HEK293 (cell line): ENCODE data around the gene STK24.

ENCODE experiments used
- CTCF ChIA-PET: fragments of 350-600 bp; formaldehyde crosslinking; extraction: SDS; loops from one replicate; lab custom pipeline; 2021; ENCODE audit warnings: antibody characterized with exemption; lab: Yijun Ruan, JAX
- POLR2A ChIA-PET: fragments of 300-600 bp; formaldehyde crosslinking; extraction: SDS; loops from one replicate; lab custom pipeline; 2020; ENCODE audit warnings: antibody characterized with exemption, inconsistent platforms; lab: Yijun Ruan, JAX
- H3K27ac ChIP-seq: fragments of 200-500 bp; sonication (Bioruptor generic); 2 replicates; pipeline ENCODE4 v1.5.1; 2014; ENCODE audit warnings: low read depth, low read length, control low read depth, inconsistent platforms; ENCODE audit errors: extremely low read depth
- H3K36me3 ChIP-seq, 2 experiments: fragments of 200-500 bp in 1 of 2; sonication (Bioruptor generic) in 1 of 2; 1 replicate in 1 of 2; 2 replicates in 1 of 2; pipeline ENCODE4 v1.5.1; 2014 to 2017; ENCODE audit warnings: inconsistent platforms in 2 of 2, low read length in 2 of 2; ENCODE audit not compliant: control insufficient read depth in 2 of 2, insufficient read depth in 1 of 2
- H3K4me1 ChIP-seq: fragments of 200-500 bp; sonication (Bioruptor generic); 2 replicates; pipeline ENCODE4 v1.5.1; 2014; ENCODE audit warnings: mild to moderate bottlenecking, low read length, inconsistent platforms; ENCODE audit not compliant: control insufficient read depth, insufficient read depth
- H3K4me3 ChIP-seq: 2 replicates; pipeline ENCODE4 v1.5.1; 2011; ENCODE audit warnings: low read depth, mild to moderate bottlenecking, control low read depth, low read length, moderate library complexity
- H3K9me3 ChIP-seq: fragments of 200-500 bp; sonication (Bioruptor generic); 2 replicates; pipeline ENCODE4 v1.5.1; 2014; ENCODE audit warnings: low read depth, low read length, inconsistent platforms; ENCODE audit not compliant: control insufficient read depth, insufficient read depth
- GFI1B ChIP-seq: fragments of 450-650 bp; formaldehyde crosslinking; IDR thresholded peaks from 2 replicates; pipeline ENCODE4 v1.5.1; 2016; ENCODE audit warnings: missing biosample characterization, missing genetic modification characterization
- KLF17 ChIP-seq: fragments of 450-650 bp; formaldehyde crosslinking; IDR thresholded peaks from 2 replicates; pipeline ENCODE4 v1.5.1; 2016; ENCODE audit warnings: missing biosample characterization, missing genetic modification characterization
- PRDM2 ChIP-seq: fragments of 450-650 bp; formaldehyde crosslinking; IDR thresholded peaks from 2 replicates; pipeline ENCODE4 v1.5.1; 2016; ENCODE audit warnings: missing biosample characterization, missing genetic modification characterization, borderline replicate concordance
- SP3 ChIP-seq: fragments of 450-650 bp; formaldehyde crosslinking; IDR thresholded peaks from 2 replicates; pipeline ENCODE4 v1.5.1; 2016; ENCODE audit warnings: missing biosample characterization, missing genetic modification characterization
- ZFHX2 ChIP-seq: fragments of 450-650 bp; formaldehyde crosslinking; conservative IDR thresholded peaks from 2 replicates; pipeline ENCODE4 v1.5.1; 2016; ENCODE audit warnings: missing biosample characterization, missing genetic modification characterization
- ZFP41 ChIP-seq: fragments of 450-650 bp; formaldehyde crosslinking; IDR thresholded peaks from 2 replicates; pipeline ENCODE4 v1.5.1; 2016; ENCODE audit warnings: missing biosample characterization, missing genetic modification characterization, borderline replicate concordance
- ZNF10 ChIP-seq: fragments of 450-650 bp; formaldehyde crosslinking; IDR thresholded peaks from 2 replicates; pipeline ENCODE4 v1.5.1; 2017; ENCODE audit warnings: missing biosample characterization, missing genetic modification characterization
- ZNF112 ChIP-seq: fragments of 450-650 bp; formaldehyde crosslinking; IDR thresholded peaks from 2 replicates; pipeline ENCODE4 v1.5.0; 2017; ENCODE audit warnings: missing biosample characterization, missing genetic modification characterization
- ZNF140 ChIP-seq: fragments of 450-650 bp; formaldehyde crosslinking; IDR thresholded peaks from 2 replicates; pipeline ENCODE4 v1.5.1; 2016; ENCODE audit warnings: missing biosample characterization, missing genetic modification characterization
- ZNF146 ChIP-seq: fragments of 450-650 bp; formaldehyde crosslinking; IDR thresholded peaks from 2 replicates; pipeline ENCODE4 v1.5.1; 2016; ENCODE audit warnings: missing biosample characterization, missing genetic modification characterization
- ZNF19 ChIP-seq: fragments of 450-650 bp; formaldehyde crosslinking; IDR thresholded peaks from 2 replicates; pipeline ENCODE4; 2016; ENCODE audit warnings: missing biosample characterization, missing genetic modification characterization, low read depth
- ZNF23 ChIP-seq: fragments of 450-650 bp; formaldehyde crosslinking; IDR thresholded peaks from 2 replicates; pipeline ENCODE4 v1.5.1; 2016; ENCODE audit warnings: missing biosample characterization, missing genetic modification characterization, borderline replicate concordance
- ZNF324 ChIP-seq: fragments of 450-650 bp; formaldehyde crosslinking; IDR thresholded peaks from 2 replicates; pipeline ENCODE4 v1.5.1; 2016; ENCODE audit warnings: missing biosample characterization, missing genetic modification characterization
- ZNF404 ChIP-seq: fragments of 450-650 bp; formaldehyde crosslinking; IDR thresholded peaks from 2 replicates; pipeline ENCODE4 v1.5.1; 2017; ENCODE audit warnings: missing biosample characterization, missing genetic modification characterization
- ZNF488 ChIP-seq: fragments of 450-650 bp; formaldehyde crosslinking; IDR thresholded peaks from 2 replicates; pipeline ENCODE4 v1.5.1; 2016; ENCODE audit warnings: missing biosample characterization, missing genetic modification characterization
- ZNF529 ChIP-seq: fragments of 450-650 bp; formaldehyde crosslinking; IDR thresholded peaks from 2 replicates; pipeline ENCODE4 v1.5.1; 2017; ENCODE audit warnings: missing genetic modification characterization, missing biosample characterization; ENCODE audit not compliant: insufficient replicate concordance
- ZNF560 ChIP-seq: fragments of 450-650 bp; formaldehyde crosslinking; IDR thresholded peaks from 2 replicates; pipeline ENCODE4 v1.5.1; 2017; ENCODE audit warnings: missing biosample characterization, missing genetic modification characterization, borderline replicate concordance
- ZNF621 ChIP-seq: fragments of 450-650 bp; formaldehyde crosslinking; IDR thresholded peaks from 2 replicates; pipeline ENCODE4 v1.5.1; 2017; ENCODE audit warnings: missing biosample characterization, missing genetic modification characterization
- TF ChIP-seq, protein P1 (sequence below): fragments of 450-650 bp; IDR thresholded peaks from 2 replicates; pipeline ENCODE4 v1.5.1; 2018; ENCODE audit warnings: missing biosample characterization, mild to moderate bottlenecking, missing genetic modification characterization

STK24 gene

GRCh38 chr13:98423417-98423816, 153.5 kb downstream of the STK24 start:
- ChIA-PET CTCF (interaction anchor here (0.8 kb wide), 1 partner anchor 405 kb away, joined by 4 read pairs; no protein-coding TSS in a partner anchor), POLR2A (no interaction called here)
- no peaks in the 10 kb centered on the region for H3K4me1 ChIP-seq
- no peak overlapping the region for H3K4me3 ChIP-seq
- H3K9me3 ChIP-seq = no peaks in the 10 kb centered on the region
- no peak for TF ChIP-seq PRDM2 (tag by site-specific recombination)
- TF ChIP-seq ZNF23 (tag by site-specific recombination) = no peak
- no peak for TF ChIP-seq SP3 (tag by site-specific recombination)
- no peaks in the 10 kb centered on the region for H3K36me3 ChIP-seq
- H3K27ac ChIP-seq = no peak overlapping the region

DNA sequence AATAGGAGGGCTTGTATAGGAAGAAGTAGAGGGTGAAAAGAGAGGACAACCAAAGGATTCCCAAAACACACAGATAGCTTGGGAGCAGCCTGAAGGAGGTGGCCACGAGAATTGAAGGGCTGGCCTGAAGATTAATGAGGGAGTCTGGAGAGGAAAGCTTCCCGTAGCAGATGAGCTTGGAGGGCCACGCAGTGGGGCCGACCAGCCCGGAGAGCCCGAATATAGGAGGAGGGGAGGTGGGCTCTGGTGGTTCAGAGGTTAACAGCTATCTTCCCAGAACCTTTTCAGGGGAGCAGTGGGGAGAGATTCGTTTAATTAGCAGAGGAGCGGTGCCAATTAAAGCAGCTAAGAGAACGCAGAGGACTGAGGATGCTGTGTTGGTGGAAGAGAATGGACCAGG, 154.9 kb downstream of the STK24 start:
- Histone ChIP-seq H3K36me3 (no peaks in the 10 kb centered on the region), H3K27ac (no peak overlapping the region), H3K4me1 (no peaks in the 10 kb centered on the region), H3K9me3 (no peaks in the 10 kb centered on the region), H3K4me3 (no peak overlapping the region)
- POLR2A ChIA-PET = no interaction called here
- CTCF ChIA-PET = no interaction called here
- TF ChIP-seq GFI1B (tag by site-specific recombination) = no peak
- TF ChIP-seq ZNF529 (tag by site-specific recombination) = no peak
- TF ChIP-seq ZNF404 (tag by site-specific recombination) = no peak

DNA sequence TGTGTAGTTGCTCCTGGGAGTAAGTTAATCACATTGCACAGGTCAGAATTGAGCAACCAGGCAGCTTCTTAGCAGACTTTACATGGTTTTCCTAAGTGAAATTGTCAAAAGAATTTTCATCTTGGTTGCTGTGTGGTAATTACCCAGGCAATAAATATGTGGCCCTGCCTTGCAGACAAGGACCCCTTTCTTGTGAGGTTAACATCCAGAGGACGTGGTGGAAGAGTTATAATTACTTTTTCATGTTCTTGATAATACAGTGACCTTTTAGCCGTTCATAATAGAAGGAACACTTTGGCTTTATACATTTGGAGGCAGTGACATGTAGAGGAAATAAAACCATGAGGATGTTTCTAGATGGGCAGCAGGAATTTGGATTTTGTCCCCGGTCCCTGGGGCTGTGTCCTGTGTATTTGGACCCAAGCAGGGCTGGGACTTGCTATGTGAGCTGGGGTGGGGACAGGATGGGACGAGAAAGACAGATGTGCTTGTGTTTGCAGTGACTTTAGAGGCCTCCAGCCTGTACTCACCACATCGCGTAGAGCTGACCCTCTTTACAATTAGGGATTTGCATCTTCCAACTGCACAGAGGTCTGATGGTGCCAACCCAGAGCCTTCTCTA, 156.2 kb downstream of the STK24 start:
- Histone ChIP-seq H3K36me3 (peaks cover 0 to 1% of the 10 kb centered on the region in 2 experiments; a peak in 1 of 3 replicates), H3K9me3 (no peaks in the 10 kb centered on the region), H3K4me1 (no peaks in the 10 kb centered on the region), H3K27ac (no peak overlapping the region), H3K4me3 (no peak overlapping the region)
- POLR2A ChIA-PET = interaction anchor here (0.5 kb wide), 1 partner anchor 19 kb away, joined by 3 read pairs; no protein-coding TSS in a partner anchor
- CTCF ChIA-PET = no interaction called here
- TF ChIP-seq ZFHX2 (tag by site-specific recombination) = no peak
- no peak for TF ChIP-seq ZNF560
- TF ChIP-seq ZNF488 (tag by site-specific recombination) = no peak
- no peak for TF ChIP-seq KLF17
- no peak for TF ChIP-seq ZNF621 (tag by site-specific recombination)
- TF ChIP-seq ZNF146 = no peak
- no peak for TF ChIP-seq ZNF10 (tag by site-specific recombination)
- TF ChIP-seq ZFP41 (tag by site-specific recombination) = no peak
- no peak for TF ChIP-seq ZNF19 (tag by site-specific recombination)
- TF ChIP-seq ZNF140 (tag by site-specific recombination) = no peak
- TF ChIP-seq, protein P1, sequence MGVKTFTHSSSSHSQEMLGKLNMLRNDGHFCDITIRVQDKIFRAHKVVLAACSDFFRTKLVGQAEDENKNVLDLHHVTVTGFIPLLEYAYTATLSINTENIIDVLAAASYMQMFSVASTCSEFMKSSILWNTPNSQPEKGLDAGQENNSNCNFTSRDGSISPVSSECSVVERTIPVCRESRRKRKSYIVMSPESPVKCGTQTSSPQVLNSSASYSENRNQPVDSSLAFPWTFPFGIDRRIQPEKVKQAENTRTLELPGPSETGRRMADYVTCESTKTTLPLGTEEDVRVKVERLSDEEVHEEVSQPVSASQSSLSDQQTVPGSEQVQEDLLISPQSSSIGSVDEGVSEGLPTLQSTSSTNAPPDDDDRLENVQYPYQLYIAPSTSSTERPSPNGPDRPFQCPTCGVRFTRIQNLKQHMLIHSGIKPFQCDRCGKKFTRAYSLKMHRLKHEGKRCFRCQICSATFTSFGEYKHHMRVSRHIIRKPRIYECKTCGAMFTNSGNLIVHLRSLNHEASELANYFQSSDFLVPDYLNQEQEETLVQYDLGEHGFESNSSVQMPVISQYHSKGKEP (tag by site-specific recombination) = no peak
- no peak for TF ChIP-seq ZNF112 (tag by site-specific recombination)
- TF ChIP-seq ZNF324 (tag by site-specific recombination) = no peak
